Measurements from ENCODE around the gene PIM2.

Gene PIM2

DNA sequence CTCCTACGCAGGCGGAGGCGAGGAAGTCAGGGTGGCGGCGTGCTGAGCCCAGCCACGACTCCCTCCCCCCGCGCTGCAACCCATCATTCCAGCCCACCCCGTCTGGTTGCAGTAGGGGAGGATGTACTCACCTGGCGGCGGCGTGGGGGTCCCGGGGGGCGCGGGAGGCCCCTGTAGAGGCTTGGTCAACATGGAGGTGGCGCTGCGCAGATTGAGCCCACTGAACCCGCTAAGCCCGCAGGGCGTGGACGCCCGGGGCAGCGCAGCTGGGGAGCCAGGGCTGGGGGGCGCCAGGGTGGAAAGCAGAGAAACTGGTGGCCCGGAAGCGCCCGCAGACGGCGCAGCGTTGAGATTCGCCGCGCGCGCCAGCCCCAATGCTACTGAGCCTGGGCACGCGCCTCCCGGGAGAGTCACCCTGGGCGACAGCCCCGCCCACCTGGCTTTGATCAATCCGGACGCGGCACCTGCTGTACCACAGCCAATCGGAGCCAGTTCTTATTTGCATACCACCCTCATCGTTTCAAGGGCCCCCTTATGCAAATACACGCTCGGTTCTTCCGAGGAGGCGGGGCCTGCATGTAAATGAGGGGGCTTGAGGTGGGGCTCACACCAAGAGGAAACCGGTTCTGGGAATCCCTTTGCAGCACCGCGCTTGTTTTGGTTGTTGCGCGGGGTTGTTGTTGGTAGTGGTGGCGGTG is at the start of gene PIM2:
Gene PIM2 (minus strand): TSS at position 382 of the 698 bp plus-strand sequence. CDS start 190 bp downstream, at position 192.
- H3K36me3 Mint-ChIP-seq (ENCODE audit: low read depth): peaks cover 88% of the 10 kb centered on the region
- H3K4me1 Mint-ChIP-seq (ENCODE audit: low read depth): peaks cover 61% of the 10 kb centered on the region
- peak; percentile 88 for DNase-seq

DNA sequence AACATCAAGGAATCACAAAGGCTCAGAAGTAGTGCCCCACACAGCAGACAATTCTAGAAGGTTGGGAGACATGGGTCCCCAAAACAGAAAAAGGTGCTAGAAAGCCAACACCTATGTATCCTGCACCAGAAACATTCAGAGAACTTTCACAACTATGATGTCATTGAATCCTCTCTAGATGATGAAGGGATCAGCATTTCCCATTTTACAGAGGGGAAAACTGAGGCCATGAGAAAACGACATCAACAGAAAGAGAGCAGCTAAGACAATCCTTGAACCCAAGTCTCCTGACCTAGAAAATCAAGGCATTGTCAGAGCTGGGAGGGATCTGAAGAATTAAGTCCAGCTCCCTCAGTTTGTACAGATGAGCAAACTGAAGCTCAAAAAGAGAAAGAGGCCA is 49.6 kb upstream of the PIM2 start:
- no peak for DNase-seq
- Mint-ChIP-seq H3K27me3 (peaks cover 42% of the 10 kb centered on the region), H3K27ac (no peak overlapping the region), H3K4me3 (no peak overlapping the region), H3K9me3 (no peaks in the 10 kb centered on the region), H3K4me1 (ENCODE audit: low read depth) (peaks cover 15% of the 10 kb centered on the region), H3K36me3 (ENCODE audit: low read depth) (no peaks in the 10 kb centered on the region)

More for the DNA sequence above, at the start of gene PIM2:
- Mint-ChIP-seq H3K27me3 (peaks cover 19% of the 10 kb centered on the region), H3K4me3 (peak within 1 kb of the TSS; percentile 88), H3K27ac (peak within 1 kb of the TSS; percentile 92), H3K9me3 (no peaks in the 10 kb centered on the region)

DNA sequence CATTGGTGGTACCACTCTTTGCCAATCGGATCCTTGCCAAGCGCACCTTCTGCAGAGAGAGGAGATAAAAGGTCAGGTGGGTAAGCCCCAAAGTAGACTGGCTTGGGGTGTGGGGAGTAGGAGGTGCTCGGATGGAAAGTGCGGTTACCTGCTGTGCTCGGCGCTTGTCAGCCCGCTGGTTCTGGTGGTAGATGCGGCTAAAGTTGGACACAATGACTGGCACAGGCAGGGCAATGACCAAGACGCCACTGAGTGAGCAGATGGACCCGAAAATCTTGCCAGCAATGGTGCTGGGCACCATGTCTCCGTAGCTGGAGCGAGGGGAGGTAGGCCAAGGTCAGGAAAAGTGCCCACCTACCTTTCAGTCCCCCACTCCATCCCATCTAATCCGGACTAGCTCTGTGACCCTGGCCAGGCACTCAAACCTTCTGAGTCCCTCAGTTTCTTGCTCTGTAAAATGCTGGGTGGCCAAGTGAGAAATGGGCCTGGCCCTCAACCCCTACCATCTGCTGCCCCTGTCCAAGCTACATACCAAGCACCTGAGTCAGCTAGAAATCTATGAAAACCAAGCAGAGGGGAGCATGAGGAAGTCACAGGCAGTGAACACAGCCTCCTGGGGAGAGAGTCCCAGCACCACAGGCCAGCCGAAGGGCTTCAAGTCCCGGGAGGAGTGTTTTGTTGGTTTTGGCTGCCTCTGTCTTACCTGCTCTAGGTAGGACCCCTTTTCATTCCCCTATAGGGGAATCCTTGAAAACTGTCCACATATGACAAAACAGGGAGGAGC is 48.2 kb upstream of the PIM2 start:
- DNase-seq: no peak
- H3K4me3 Mint-ChIP-seq: no peak overlapping the region
- no peak overlapping the region for H3K27ac Mint-ChIP-seq
- no peaks in the 10 kb centered on the region for H3K36me3 Mint-ChIP-seq (ENCODE audit: low read depth)
- peaks cover 3% of the 10 kb centered on the region for H3K4me1 Mint-ChIP-seq (ENCODE audit: low read depth)
- H3K9me3 Mint-ChIP-seq: no peaks in the 10 kb centered on the region
- H3K27me3 Mint-ChIP-seq: peaks cover 34% of the 10 kb centered on the region

DNA sequence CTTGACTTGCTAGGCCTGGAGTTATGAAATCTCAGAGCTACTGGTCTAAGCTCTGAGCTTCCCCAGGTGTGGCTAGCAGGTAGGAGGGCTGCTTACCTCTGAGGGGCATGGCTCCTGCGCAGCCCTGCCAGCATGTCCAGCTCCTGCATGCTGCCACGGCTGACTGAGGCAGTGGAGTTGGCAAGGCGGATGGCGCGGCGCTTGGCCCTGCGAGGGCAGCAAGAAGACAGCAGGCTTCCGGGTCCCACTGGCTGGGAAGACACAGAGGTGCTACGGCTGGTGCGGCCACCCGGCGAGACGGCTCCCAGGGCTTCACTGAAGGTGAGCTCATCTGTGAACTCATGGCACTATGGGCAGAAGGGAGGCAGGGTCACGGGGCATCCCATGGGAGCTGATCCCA is 47.1 kb upstream of the PIM2 start:
- no peaks in the 10 kb centered on the region for H3K9me3 Mint-ChIP-seq
- no peak for DNase-seq
- H3K27ac Mint-ChIP-seq: no peak overlapping the region
- no peak overlapping the region for H3K4me3 Mint-ChIP-seq
- no peaks in the 10 kb centered on the region for H3K4me1 Mint-ChIP-seq (ENCODE audit: low read depth)
- peaks cover 40% of the 10 kb centered on the region for H3K27me3 Mint-ChIP-seq
- no peaks in the 10 kb centered on the region for H3K36me3 Mint-ChIP-seq (ENCODE audit: low read depth)

DNA sequence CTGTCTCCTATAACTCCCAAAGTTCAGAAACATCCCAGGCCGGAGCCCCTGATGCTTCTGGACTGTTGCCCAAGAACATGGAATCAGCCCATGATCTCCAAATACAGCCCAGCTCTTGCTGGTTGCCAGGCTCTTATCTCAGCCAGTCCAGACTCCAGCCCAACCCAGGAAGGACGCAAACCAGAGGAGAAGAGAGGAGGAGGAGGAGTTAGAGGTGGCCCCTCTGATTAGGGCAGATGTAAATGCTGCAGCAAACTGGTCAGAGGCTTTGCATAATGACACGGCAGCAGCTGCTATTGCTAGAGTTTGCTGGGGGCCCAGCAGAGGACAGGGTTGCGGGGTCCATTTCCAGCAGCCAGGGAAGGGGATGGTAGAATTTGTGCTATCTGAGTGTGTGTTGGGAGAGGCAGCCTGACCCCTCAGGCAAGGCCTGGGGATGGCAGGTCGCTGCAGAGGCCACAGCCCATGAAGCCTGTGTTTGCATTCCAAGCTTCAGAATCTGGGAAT is 42.8 kb upstream of the PIM2 start:
- no peaks in the 10 kb centered on the region for H3K9me3 Mint-ChIP-seq
- H3K27me3 Mint-ChIP-seq: peaks cover 22% of the 10 kb centered on the region
- peaks cover 12% of the 10 kb centered on the region for H3K4me1 Mint-ChIP-seq (ENCODE audit: low read depth)
- no peak overlapping the region for H3K4me3 Mint-ChIP-seq
- H3K36me3 Mint-ChIP-seq (ENCODE audit: low read depth): peaks cover 5% of the 10 kb centered on the region
- no peak for DNase-seq
- H3K27ac Mint-ChIP-seq: no peak overlapping the region

- H3K9me3 Mint-ChIP-seq: no peaks in the 10 kb centered on the region
- H3K4me1 Mint-ChIP-seq (ENCODE audit: low read depth): peaks cover 20% of the 10 kb centered on the region
- no peak overlapping the region for H3K4me3 Mint-ChIP-seq
- peaks cover 17% of the 10 kb centered on the region for H3K36me3 Mint-ChIP-seq (ENCODE audit: low read depth)
- peaks cover 18% of the 10 kb centered on the region for H3K27me3 Mint-ChIP-seq
- no peak for DNase-seq
- H3K27ac Mint-ChIP-seq: no peak overlapping the region
These were observed 41.5 kb upstream of the PIM2 start for GRCh38 chrX:48960291-48960690.

DNA sequence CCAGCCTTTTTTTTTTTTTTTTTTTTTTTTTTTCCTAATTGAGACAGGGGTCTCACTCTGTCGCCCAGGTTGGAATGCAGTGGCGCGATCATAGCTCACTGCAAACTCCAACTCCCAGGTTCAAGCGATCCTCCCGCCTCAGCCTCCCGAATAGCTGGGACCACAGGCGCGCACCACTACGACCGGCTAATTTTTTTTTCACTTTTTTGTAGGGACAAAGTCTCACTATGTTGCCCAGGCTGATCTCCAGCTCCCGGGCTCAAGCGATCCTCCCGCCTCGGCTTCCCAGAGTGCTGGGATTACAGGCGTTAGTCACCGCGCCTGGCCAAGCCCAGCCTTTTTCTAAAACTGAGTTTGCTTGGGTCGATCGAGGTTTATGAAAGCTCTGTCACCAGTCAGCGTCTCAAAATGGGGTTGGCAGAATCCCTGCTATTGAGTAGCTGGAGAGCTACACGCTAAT is 39.8 kb upstream of the PIM2 start:
- H3K4me3 Mint-ChIP-seq: peak overlapping the region; percentile 93
- peaks cover 16% of the 10 kb centered on the region for H3K27me3 Mint-ChIP-seq
- no peaks in the 10 kb centered on the region for H3K9me3 Mint-ChIP-seq
- peaks cover 36% of the 10 kb centered on the region for H3K4me1 Mint-ChIP-seq (ENCODE audit: low read depth)
- peak overlapping the region; percentile 100 for H3K27ac Mint-ChIP-seq
- peak; percentile 56 for DNase-seq
- peaks cover 33% of the 10 kb centered on the region for H3K36me3 Mint-ChIP-seq (ENCODE audit: low read depth)

- peak overlapping the region; percentile 100 for H3K27ac Mint-ChIP-seq
- peak; percentile 91 for DNase-seq
- H3K36me3 Mint-ChIP-seq (ENCODE audit: low read depth): peaks cover 39% of the 10 kb centered on the region
- H3K4me1 Mint-ChIP-seq (ENCODE audit: low read depth): peaks cover 42% of the 10 kb centered on the region
- H3K27me3 Mint-ChIP-seq: peaks cover 18% of the 10 kb centered on the region
- H3K4me3 Mint-ChIP-seq: peak overlapping the region; percentile 93
- no peaks in the 10 kb centered on the region for H3K9me3 Mint-ChIP-seq
These were observed 39.2 kb upstream of the PIM2 start for GRCh38 chrX:48957827-48958634.

GRCh38 chrX:48957477-48957826 is 38.6 kb upstream of the PIM2 start, which contains the start of gene OTUD5:
Gene OTUD5 (minus strand): TSS chrX:48957607. CDS start chrX:48957570, 37 bp downstream.
- Mint-ChIP-seq H3K4me3 (peak within 1 kb of the TSS; percentile 93), H3K36me3 (ENCODE audit: low read depth) (peaks cover 45% of the 10 kb centered on the region)

DNA sequence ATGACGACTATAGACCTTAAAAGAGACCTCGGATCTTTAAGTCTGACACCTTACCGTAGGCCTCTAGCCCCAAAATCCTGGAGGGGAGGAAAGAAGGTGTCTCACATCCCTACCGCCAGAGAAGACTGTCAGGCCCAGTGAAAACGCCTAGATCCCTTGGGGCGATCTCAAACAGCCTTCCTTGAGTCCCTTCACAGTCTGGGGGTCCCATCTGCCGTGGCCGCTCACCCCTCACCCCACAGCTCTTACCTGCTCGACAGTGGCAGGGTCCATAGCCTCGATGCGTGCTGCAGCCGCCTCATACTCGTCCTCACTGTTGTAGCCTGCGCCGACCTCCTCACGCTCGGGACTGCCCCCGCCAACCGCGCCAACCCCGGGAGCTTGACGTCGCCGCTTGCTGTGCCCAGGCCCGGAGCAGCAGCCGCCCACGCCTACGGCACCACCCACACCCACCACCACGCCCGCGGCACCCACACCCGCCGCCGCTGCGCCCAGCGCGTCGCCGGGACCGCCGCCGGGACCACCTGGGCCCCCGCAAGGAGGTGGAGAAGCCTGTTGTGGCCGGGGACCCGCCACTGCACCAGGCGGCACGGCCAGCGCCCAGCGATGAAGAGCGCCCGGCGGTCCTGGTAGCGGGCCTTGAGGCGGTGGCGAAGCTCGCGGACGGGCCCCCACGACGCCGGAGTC is 38.0 kb upstream of the PIM2 start:
- peak; percentile 70 for DNase-seq
- peak overlapping the region; percentile 89 for H3K27ac Mint-ChIP-seq
- H3K36me3 Mint-ChIP-seq (ENCODE audit: low read depth): peaks cover 51% of the 10 kb centered on the region
- no peaks in the 10 kb centered on the region for H3K9me3 Mint-ChIP-seq
- H3K4me3 Mint-ChIP-seq: peak overlapping the region; percentile 85
- peaks cover 15% of the 10 kb centered on the region for H3K27me3 Mint-ChIP-seq
- peaks cover 54% of the 10 kb centered on the region for H3K4me1 Mint-ChIP-seq (ENCODE audit: low read depth)

More at GRCh38 chrX:48957477-48957826, 38.6 kb upstream of the PIM2 start, which contains the start of gene OTUD5:
- DNase-seq: no peak
- H3K27me3 Mint-ChIP-seq: peaks cover 16% of the 10 kb centered on the region
- peaks cover 48% of the 10 kb centered on the region for H3K4me1 Mint-ChIP-seq (ENCODE audit: low read depth)
- no peaks in the 10 kb centered on the region for H3K9me3 Mint-ChIP-seq
- H3K27ac Mint-ChIP-seq: peak within 1 kb of the TSS; percentile 100

GRCh38 chrX:48948589-48948988 is 29.8 kb upstream of the PIM2 start:
- H3K36me3 Mint-ChIP-seq (ENCODE audit: low read depth): peaks cover 43% of the 10 kb centered on the region
- peaks cover 47% of the 10 kb centered on the region for H3K4me1 Mint-ChIP-seq (ENCODE audit: low read depth)
- no peak overlapping the region for H3K4me3 Mint-ChIP-seq
- H3K27ac Mint-ChIP-seq: peak overlapping the region; percentile 66
- no peaks in the 10 kb centered on the region for H3K9me3 Mint-ChIP-seq
- DNase-seq: no peak
- peaks cover 12% of the 10 kb centered on the region for H3K27me3 Mint-ChIP-seq

DNA sequence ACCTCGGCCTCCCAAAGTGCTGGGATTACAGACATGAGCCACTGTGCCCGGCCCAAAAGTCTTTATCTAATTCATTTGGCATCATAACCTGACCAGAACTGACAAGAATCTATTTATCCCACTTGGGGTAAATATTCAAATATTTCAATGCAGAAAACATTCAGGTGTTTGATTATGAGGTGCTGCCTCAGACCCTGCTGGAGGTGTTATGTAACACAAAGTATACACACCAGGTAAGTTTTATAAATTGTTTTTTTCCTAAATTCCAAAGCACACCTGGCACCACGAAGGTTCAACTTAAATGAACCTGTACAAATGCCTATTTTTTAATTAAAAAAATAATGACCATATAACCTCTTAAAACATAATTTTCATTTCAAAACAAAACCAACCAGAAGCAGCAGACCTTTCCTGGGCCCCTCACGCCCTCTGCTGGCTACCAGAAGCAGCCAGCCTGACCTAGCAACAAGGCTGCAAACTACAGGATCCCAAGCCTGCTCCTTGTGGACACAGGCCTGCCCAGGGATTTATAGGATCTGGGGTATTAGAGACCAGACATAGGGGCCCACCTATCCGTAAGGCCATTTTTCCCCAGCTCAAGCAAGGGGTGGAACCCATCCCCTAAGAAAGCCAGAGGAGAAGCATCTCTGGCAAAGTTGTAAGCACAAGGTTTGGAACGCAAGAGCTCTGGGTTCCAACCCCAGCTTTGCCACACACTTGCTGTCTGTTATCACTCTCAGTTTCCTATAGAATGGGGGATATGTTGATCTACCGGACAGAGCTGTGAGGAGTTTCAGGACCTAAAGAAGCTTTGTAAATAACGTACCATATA is 26.9 kb upstream of the PIM2 start:
- peak; percentile 70 for DNase-seq

DNA sequence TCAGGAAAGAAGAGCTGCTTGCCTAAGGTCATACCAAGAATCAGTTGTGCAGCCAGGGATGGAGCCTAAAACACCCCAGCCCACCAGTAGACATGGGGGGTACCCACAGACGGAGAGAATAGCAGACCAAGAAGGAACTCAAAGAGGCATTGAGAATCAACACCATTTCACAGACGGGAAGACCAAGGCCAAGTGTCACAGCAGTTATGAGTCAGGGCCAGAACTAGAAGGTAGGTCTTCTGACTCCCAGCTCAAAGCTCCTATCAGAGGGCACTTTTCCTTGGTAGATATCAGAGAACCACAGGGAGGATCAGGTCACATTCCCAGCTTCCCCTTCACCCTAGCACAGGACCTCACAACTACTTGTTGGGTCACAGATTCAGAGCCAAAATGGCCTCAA is 24.1 kb upstream of the PIM2 start:
- Mint-ChIP-seq H3K27ac (peak overlapping the region; percentile 89), H3K4me1 (ENCODE audit: low read depth) (peaks cover 74% of the 10 kb centered on the region), H3K27me3 (peaks cover 5% of the 10 kb centered on the region), H3K4me3 (peak overlapping the region; percentile 38), H3K36me3 (ENCODE audit: low read depth) (peaks cover 57% of the 10 kb centered on the region), H3K9me3 (no peaks in the 10 kb centered on the region)
- no peak for DNase-seq

More for the DNA sequence above, 26.9 kb upstream of the PIM2 start:
- Mint-ChIP-seq H3K36me3 (ENCODE audit: low read depth) (peaks cover 44% of the 10 kb centered on the region), H3K27me3 (peaks cover 8% of the 10 kb centered on the region), H3K4me1 (ENCODE audit: low read depth) (peaks cover 50% of the 10 kb centered on the region), H3K27ac (peak overlapping the region; percentile 76), H3K4me3 (no peak overlapping the region), H3K9me3 (no peaks in the 10 kb centered on the region)

All from activated T-cell treated with anti-CD3 and anti-CD28 coated beads, Interleukin-2, amount 50 U/mL, for 24 hours (primary cell).